ENCODE data around the gene PSMB2.

DNA sequence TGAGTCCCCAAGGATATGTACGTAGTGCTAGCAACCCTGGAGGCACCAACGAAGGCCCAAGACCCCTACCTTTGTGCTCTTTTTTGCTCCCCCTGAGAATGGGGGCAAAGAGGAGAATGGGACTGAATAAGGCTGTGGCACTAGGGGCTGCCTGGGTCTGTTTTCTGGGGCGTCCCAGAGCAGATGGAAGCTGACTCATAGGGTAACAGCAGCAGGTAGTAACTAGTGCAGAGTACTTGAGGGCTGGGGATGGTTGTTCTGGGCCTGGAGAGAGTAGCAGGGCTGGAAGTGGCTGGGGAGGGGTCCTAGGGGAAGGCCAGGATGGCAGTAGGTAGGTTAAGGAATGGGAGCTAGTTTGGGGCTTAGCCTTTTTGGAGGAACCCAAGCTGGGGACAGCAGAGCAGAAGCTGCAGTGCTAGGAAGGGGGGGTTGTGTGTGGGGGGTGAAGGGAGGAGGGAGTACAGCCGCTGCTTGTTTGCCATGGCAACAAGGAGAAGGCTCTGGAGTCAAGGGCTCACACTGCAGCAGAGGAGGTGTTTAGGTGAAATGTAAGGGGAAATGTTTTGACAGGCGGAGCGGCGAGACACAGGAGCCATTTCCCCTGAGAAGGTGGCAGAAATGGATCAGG lies 81.9 kb downstream of the PSMB2 start:
- TF ChIP-seq, protein P1, sequence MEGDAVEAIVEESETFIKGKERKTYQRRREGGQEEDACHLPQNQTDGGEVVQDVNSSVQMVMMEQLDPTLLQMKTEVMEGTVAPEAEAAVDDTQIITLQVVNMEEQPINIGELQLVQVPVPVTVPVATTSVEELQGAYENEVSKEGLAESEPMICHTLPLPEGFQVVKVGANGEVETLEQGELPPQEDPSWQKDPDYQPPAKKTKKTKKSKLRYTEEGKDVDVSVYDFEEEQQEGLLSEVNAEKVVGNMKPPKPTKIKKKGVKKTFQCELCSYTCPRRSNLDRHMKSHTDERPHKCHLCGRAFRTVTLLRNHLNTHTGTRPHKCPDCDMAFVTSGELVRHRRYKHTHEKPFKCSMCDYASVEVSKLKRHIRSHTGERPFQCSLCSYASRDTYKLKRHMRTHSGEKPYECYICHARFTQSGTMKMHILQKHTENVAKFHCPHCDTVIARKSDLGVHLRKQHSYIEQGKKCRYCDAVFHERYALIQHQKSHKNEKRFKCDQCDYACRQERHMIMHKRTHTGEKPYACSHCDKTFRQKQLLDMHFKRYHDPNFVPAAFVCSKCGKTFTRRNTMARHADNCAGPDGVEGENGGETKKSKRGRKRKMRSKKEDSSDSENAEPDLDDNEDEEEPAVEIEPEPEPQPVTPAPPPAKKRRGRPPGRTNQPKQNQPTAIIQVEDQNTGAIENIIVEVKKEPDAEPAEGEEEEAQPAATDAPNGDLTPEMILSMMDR (IDR thresholded peaks at IDR 0.05): no peak
- TF ChIP-seq POLR2AphosphoS5 (IDR thresholded peaks at IDR 0.05): no peak
